Measurements from ENCODE around the gene RALGAPA2. TPM values are rescaled to one million over a fixed set of nuclear protein-coding genes. Genes with fewer than 3 reads are reported as not detected.

The RALGAPA2 gene
- total RNA-seq, 1 donor from 2014 or later = 15.9 TPM

- ATAC-seq = no peak
These were observed 219.7 kb downstream of the RALGAPA2 start for GRCh38 chr20:20492521-20493332.

- ATAC-seq = no peak
These were observed 220.6 kb downstream of the RALGAPA2 start for GRCh38 chr20:20491784-20492264.

- no peak for ATAC-seq
These were observed 221.2 kb downstream of the RALGAPA2 start for GRCh38 chr20:20491110-20491783.

- ATAC-seq = no peak
These were observed 221.8 kb downstream of the RALGAPA2 start for GRCh38 chr20:20490673-20491072.

GRCh38 chr20:20489648-20490341, 222.6 kb downstream of the RALGAPA2 start:
- no peak for ATAC-seq

- no peak for ATAC-seq
These were observed 223.4 kb downstream of the RALGAPA2 start for GRCh38 chr20:20489054-20489453.

GRCh38 chr20:20488388-20488787, 224.1 kb downstream of the RALGAPA2 start:
- ATAC-seq = no peak

GRCh38 chr20:20487811-20488210, 224.6 kb downstream of the RALGAPA2 start:
- ATAC-seq = no peak

GRCh38 chr20:20483328-20483727, 229.1 kb downstream of the RALGAPA2 start:
- ATAC-seq = no peak

GRCh38 chr20:20482453-20482852, 230.0 kb downstream of the RALGAPA2 start:
- no peak for ATAC-seq

- ATAC-seq = peak; percentile 96
These were observed 231.8 kb downstream of the RALGAPA2 start for GRCh38 chr20:20480689-20481088.

- ATAC-seq = no peak
These were observed 232.3 kb downstream of the RALGAPA2 start for GRCh38 chr20:20480126-20480525.

- no peak for ATAC-seq
These were observed 234.9 kb downstream of the RALGAPA2 start for GRCh38 chr20:20477444-20478041.

- ATAC-seq = no peak
These were observed 235.9 kb downstream of the RALGAPA2 start for GRCh38 chr20:20476504-20476903.

GRCh38 chr20:20473657-20474056, 238.8 kb downstream of the RALGAPA2 start:
- ATAC-seq = no peak

- no peak for ATAC-seq
These were observed 239.7 kb downstream of the RALGAPA2 start for GRCh38 chr20:20472684-20473274.

GRCh38 chr20:20466341-20466879, 246.0 kb downstream of the RALGAPA2 start:
- ATAC-seq = peak; percentile 22

- ATAC-seq = no peak
These were observed 247.2 kb downstream of the RALGAPA2 start for GRCh38 chr20:20465252-20465651.

- ATAC-seq = no peak
These were observed 248.5 kb downstream of the RALGAPA2 start for GRCh38 chr20:20463933-20464374.

- no peak for ATAC-seq
These were observed 250.3 kb downstream of the RALGAPA2 start for GRCh38 chr20:20462185-20462584.

GRCh38 chr20:20461551-20461950, 250.9 kb downstream of the RALGAPA2 start:
- ATAC-seq = no peak

- no peak for ATAC-seq
These were observed 252.7 kb downstream of the RALGAPA2 start for GRCh38 chr20:20459726-20460125.
